DOHH2 (cell line): ENCODE measurements around the gene TXK.

Experiments used
- H3F3A ChIP-seq: fragments of 200-600 bp; sonication (generic), shearing (Covaris generic); 2 replicates; pipeline ENCODE4 v1.6.0; 2016; ENCODE audit warnings: antibody characterized with exemption, mild to moderate bottlenecking; ENCODE audit not compliant: control insufficient read depth, insufficient read depth
- H3K27ac ChIP-seq: fragments of 200-600 bp; sonication (generic); 2 replicates; pipeline ENCODE4 v1.5.1; 2014; ENCODE audit warnings: low read depth, mild to moderate bottlenecking, low read length, moderate library complexity
- H3K27me3 ChIP-seq: fragments of 200-600 bp; sonication (generic); 2 replicates; pipeline ENCODE4 v1.6.1; 2014; ENCODE audit warnings: mild to moderate bottlenecking, low read length, mixed read lengths; ENCODE audit not compliant: control insufficient read depth
- H3K36me3 ChIP-seq: fragments of 200-600 bp; sonication (generic); 2 replicates; pipeline ENCODE4 v1.6.1; 2014; ENCODE audit warnings: mild to moderate bottlenecking, low read length, moderate library complexity, mixed read lengths; ENCODE audit not compliant: control insufficient read depth
- H3K4me1 ChIP-seq: fragments of 200-600 bp; sonication (generic); 2 replicates; pipeline ENCODE4 v1.6.1; 2014; ENCODE audit warnings: mild to moderate bottlenecking, low read length, mixed read lengths; ENCODE audit not compliant: control insufficient read depth
- H3K4me2 ChIP-seq: fragments of 200-600 bp; sonication (generic); 2 replicates; pipeline ENCODE4 v1.6.0; 2014; ENCODE audit warnings: mild to moderate bottlenecking, low read length, moderate library complexity
- H3K4me3 ChIP-seq: fragments of 200-600 bp; sonication (generic); 2 replicates; pipeline ENCODE4 v1.5.1; 2014; ENCODE audit warnings: mild to moderate bottlenecking, low read length, mixed read lengths
- H3K79me2 ChIP-seq: fragments of 200-600 bp; sonication (generic); 2 replicates; pipeline ENCODE4 v1.6.1; 2014; ENCODE audit warnings: mild to moderate bottlenecking, low read length, mixed read lengths; ENCODE audit not compliant: control insufficient read depth
- H3K9me2 ChIP-seq: fragments of 200-600 bp; sonication (generic); replicated peaks from 2 replicates; pipeline ENCODE4 v1.6.1; 2014; ENCODE audit warnings: mild to moderate bottlenecking, low read length, mixed read lengths; ENCODE audit not compliant: control insufficient read depth
- H3K9me3 ChIP-seq: fragments of 200-600 bp; sonication (generic); 2 replicates; pipeline ENCODE4 v1.6.1; 2014; ENCODE audit warnings: antibody characterized with exemption, low read length, mixed read lengths; ENCODE audit not compliant: control insufficient read depth, insufficient read depth
- H4K20me1 ChIP-seq: fragments of 200-600 bp; sonication (generic); 2 replicates; pipeline ENCODE4 v1.6.0; 2014; ENCODE audit warnings: low read depth, mild to moderate bottlenecking, antibody characterized with exemption, low read length, moderate library complexity; ENCODE audit not compliant: control insufficient read depth, insufficient read depth
- EZH2phosphoT487 ChIP-seq: fragments of 200-600 bp; sonication (generic); IDR thresholded peaks from 2 replicates; pipeline ENCODE4 v1.6.1; 2017; ENCODE audit warnings: borderline replicate concordance, mild to moderate bottlenecking, antibody characterized with exemption, low read length, moderate library complexity, mixed read lengths
- TF ChIP-seq, protein P1 (sequence below): fragments of 200-600 bp; sonication (generic); IDR thresholded peaks from one replicate; pipeline ENCODE4 v1.5.1; 2014; ENCODE audit warnings: antibody characterized with exemption, mild to moderate bottlenecking, low read depth, low read length; ENCODE audit not compliant: poor library complexity, severe bottlenecking

TXK gene

DNA sequence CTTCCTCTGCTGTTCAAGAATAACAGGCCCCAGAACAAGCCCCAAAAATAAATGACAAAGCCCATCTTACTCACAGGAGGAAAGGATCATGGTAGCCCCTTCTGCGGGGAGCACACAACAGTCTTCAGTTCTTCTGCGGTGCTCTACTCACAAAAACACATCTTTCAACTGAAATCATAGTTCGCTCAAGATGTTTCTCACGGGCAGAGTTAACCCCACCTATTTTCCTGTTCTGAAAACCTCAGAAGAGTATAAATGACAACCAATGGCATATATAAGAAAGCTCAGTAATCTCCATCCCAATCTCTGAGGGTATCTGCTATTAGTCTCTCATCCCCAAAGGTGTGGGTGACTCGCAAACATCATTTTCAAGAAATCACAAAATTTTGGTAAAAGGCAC, at the start of gene TXK:
TXK (minus strand) TSS at position 170 of the 400 bp plus-strand sequence; CDS start at position 90, 80 bp downstream.
- H3K36me3 ChIP-seq = peaks cover 39% of the 10 kb centered on the region
- H3K4me1 ChIP-seq = peaks cover 14% of the 10 kb centered on the region
- H3K27ac ChIP-seq = no peak within 1 kb of the TSS
- H3K9me2 ChIP-seq = no peaks in the 10 kb centered on the region
- no peaks in the 10 kb centered on the region for H3K79me2 ChIP-seq
- no peaks in the 10 kb centered on the region for H4K20me1 ChIP-seq
- TF ChIP-seq, protein P1, sequence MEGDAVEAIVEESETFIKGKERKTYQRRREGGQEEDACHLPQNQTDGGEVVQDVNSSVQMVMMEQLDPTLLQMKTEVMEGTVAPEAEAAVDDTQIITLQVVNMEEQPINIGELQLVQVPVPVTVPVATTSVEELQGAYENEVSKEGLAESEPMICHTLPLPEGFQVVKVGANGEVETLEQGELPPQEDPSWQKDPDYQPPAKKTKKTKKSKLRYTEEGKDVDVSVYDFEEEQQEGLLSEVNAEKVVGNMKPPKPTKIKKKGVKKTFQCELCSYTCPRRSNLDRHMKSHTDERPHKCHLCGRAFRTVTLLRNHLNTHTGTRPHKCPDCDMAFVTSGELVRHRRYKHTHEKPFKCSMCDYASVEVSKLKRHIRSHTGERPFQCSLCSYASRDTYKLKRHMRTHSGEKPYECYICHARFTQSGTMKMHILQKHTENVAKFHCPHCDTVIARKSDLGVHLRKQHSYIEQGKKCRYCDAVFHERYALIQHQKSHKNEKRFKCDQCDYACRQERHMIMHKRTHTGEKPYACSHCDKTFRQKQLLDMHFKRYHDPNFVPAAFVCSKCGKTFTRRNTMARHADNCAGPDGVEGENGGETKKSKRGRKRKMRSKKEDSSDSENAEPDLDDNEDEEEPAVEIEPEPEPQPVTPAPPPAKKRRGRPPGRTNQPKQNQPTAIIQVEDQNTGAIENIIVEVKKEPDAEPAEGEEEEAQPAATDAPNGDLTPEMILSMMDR = no peak
- TF ChIP-seq EZH2phosphoT487 = no peak
- H3K27me3 ChIP-seq = no peaks in the 10 kb centered on the region
- no peaks in the 10 kb centered on the region for H3F3A ChIP-seq
- H3K9me3 ChIP-seq = no peaks in the 10 kb centered on the region
- H3K4me3 ChIP-seq = no peak within 1 kb of the TSS
- no peak within 1 kb of the TSS for H3K4me2 ChIP-seq

DNA sequence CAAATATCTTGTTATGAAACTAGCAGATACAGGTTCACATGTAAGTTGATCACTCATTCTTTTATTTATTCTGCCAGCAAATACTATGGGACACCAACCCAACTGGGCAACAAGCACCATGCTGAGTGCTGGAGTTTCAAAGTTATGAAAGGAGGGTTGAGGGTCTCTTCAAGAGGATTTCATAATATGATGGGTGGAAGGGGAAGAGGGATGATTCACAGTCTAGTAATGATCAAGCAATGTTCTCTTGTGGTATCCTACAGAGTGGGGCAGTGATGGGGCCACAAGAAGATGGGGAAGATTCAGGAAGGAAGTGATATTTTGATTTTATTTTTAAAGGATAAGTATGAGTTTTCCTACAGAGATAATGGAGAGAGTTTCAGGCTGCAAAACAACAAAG, 46.2 kb upstream of the TXK start:
- peaks cover 58% of the 10 kb centered on the region for H3K79me2 ChIP-seq
- H3F3A ChIP-seq = peaks cover 5% of the 10 kb centered on the region; the same call in 1 of the 2 replicates
- H3K4me1 ChIP-seq = peaks cover 37% of the 10 kb centered on the region
- H3K4me3 ChIP-seq = no peak overlapping the region
- no peaks in the 10 kb centered on the region for H3K9me2 ChIP-seq
- TF ChIP-seq, protein P1 = no peak
- TF ChIP-seq EZH2phosphoT487 = no peak
- H3K27me3 ChIP-seq = no peaks in the 10 kb centered on the region
- H3K27ac ChIP-seq = no peak overlapping the region
- H3K4me2 ChIP-seq = no peak overlapping the region
- peaks cover 18% of the 10 kb centered on the region; the same call in 1 of the 2 replicates for H3K9me3 ChIP-seq
- H3K36me3 ChIP-seq = peaks cover 28% of the 10 kb centered on the region
- H4K20me1 ChIP-seq = no peaks in the 10 kb centered on the region

DNA sequence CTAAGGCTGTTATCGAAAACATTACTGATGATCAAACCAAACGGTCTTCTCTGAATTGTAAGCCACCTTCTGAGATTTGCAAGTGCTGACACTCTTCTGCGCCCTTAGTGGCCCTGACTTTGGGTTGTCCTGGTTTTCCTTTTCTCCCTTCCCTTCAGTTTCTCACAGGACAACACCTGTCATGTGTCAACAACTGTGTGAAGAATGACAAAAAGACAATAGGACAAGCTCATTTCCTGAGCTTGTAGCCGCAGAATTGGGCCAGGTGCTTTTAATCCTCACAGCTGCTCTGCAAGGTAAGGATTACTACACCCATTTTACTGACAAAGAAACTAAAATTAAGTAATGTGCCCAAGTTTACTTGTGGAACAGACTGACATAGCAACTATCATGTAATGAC, 44.9 kb upstream of the TXK start:
- peaks cover 18% of the 10 kb centered on the region; the same call in 1 of the 2 replicates for H3K9me3 ChIP-seq
- H4K20me1 ChIP-seq = no peaks in the 10 kb centered on the region
- H3K79me2 ChIP-seq = peaks cover 47% of the 10 kb centered on the region
- no peak overlapping the region for H3K27ac ChIP-seq
- no peak overlapping the region for H3K4me2 ChIP-seq
- peaks cover 47% of the 10 kb centered on the region for H3K4me1 ChIP-seq
- no peaks in the 10 kb centered on the region for H3K27me3 ChIP-seq
- no peak overlapping the region for H3K4me3 ChIP-seq
- no peak for TF ChIP-seq EZH2phosphoT487
- TF ChIP-seq, protein P1 = no peak
- H3K9me2 ChIP-seq = no peaks in the 10 kb centered on the region
- peaks cover 41% of the 10 kb centered on the region for H3K36me3 ChIP-seq
- peaks cover 3% of the 10 kb centered on the region; the same call in 1 of the 2 replicates for H3F3A ChIP-seq
